ENCODE data around the gene FAS.

The FAS gene

DNA sequence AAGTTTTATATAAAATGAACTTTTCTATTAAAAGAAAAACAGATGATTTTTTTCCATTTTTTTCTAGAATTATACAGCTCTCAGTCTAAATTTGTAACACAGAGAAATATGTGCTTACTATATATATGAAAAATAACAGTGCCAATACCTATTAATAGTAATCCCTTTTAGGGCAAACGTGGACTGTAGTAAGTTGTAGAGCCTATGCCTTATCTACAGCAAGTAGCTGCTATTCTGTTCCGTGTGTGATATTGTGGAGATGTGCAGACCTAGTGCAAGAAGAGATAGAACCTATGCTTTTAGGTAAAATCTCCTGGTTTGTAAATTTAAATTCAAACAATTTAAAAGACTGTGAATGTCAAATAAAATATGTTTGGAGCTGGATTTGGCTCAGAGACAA, 72.9 kb downstream of the FAS start:
- DNase-seq (ENCODE audit: extremely low read depth, insufficient read length): no peak
- TF ChIP-seq, protein P1, sequence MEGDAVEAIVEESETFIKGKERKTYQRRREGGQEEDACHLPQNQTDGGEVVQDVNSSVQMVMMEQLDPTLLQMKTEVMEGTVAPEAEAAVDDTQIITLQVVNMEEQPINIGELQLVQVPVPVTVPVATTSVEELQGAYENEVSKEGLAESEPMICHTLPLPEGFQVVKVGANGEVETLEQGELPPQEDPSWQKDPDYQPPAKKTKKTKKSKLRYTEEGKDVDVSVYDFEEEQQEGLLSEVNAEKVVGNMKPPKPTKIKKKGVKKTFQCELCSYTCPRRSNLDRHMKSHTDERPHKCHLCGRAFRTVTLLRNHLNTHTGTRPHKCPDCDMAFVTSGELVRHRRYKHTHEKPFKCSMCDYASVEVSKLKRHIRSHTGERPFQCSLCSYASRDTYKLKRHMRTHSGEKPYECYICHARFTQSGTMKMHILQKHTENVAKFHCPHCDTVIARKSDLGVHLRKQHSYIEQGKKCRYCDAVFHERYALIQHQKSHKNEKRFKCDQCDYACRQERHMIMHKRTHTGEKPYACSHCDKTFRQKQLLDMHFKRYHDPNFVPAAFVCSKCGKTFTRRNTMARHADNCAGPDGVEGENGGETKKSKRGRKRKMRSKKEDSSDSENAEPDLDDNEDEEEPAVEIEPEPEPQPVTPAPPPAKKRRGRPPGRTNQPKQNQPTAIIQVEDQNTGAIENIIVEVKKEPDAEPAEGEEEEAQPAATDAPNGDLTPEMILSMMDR (IDR thresholded peaks at IDR 0.05; ENCODE audit: insufficient read depth, low read length, poor library complexity, severe bottlenecking): no peak
- H3K27me3 ChIP-seq (replicated peaks; ENCODE audit: control insufficient read depth, insufficient read depth, low read length): no peaks in the 10 kb centered on the region
- H3K4me3 ChIP-seq (replicated peaks; ENCODE audit: low read depth, low read length): no peak overlapping the region
- no peaks in the 10 kb centered on the region for H3K36me3 ChIP-seq (ENCODE audit: control insufficient read depth, insufficient read depth, low read length)

DNA sequence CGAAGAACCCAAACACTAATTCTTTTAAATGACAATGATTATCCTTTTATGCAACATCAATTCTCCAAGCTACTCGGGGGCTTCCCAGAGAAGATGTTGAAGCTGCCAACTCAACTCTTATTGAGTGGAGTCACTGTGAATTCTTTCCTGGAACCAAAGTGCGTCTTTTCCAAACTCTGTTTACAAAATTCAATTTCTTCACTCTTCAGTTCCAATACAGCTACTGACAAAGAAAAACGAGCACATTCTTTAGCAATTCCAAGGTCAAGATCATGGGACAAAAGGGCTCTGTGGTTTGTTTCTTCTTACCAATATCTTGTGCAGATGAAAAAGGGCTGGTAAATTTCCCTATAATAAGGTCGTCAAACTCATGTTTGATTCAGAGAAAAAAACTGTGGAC, 74.2 kb downstream of the FAS start:
- TF ChIP-seq, protein P1 (IDR thresholded peaks at IDR 0.05; ENCODE audit: insufficient read depth, low read length, poor library complexity, severe bottlenecking): no peak
- H3K27me3 ChIP-seq (replicated peaks; ENCODE audit: control insufficient read depth, insufficient read depth, low read length): no peaks in the 10 kb centered on the region
- no peak for DNase-seq (ENCODE audit: extremely low read depth, insufficient read length)
- H3K4me3 ChIP-seq (replicated peaks; ENCODE audit: low read depth, low read length): no peak overlapping the region
- no peaks in the 10 kb centered on the region for H3K36me3 ChIP-seq (ENCODE audit: control insufficient read depth, insufficient read depth, low read length)

Measured in GM06990 (cell line).